ENCODE results near the gene MAPK1. TPM values are rescaled to one million over a fixed set of nuclear protein-coding genes. Genes with fewer than 3 reads are reported as not detected.

The MAPK1 gene
- total RNA-seq, 1 experiment from 2014 or later = 90.3 TPM

- Histone ChIP-seq H3K79me2 (ENCODE audit: insufficient read depth, low read length) (no peaks in the 10 kb centered on the region), H2BK15ac (ENCODE audit: low read depth, low read length) (no peak overlapping the region), H3K4me2 (ENCODE audit: insufficient read depth, insufficient read length, low read length) (no peak overlapping the region), H3K23ac (ENCODE audit: insufficient read length, low read depth, low read length) (no peak overlapping the region), H3K14ac (ENCODE audit: insufficient read depth, low read length) (no peak overlapping the region), H3T11ph (ENCODE audit: low read length) (no peak overlapping the region), H3K23me2 (ENCODE audit: insufficient read length, low read depth, low read length, poor library complexity, severe bottlenecking) (no peaks in the 10 kb centered on the region), H3K9ac (ENCODE audit: extremely low read depth, insufficient read length, low read length) (no peak overlapping the region), H4K8ac (replicated peaks; ENCODE audit: insufficient read length, low read depth, low read length) (no peak overlapping the region), H3K56ac (ENCODE audit: insufficient read length, low read depth, low read length) (no peak overlapping the region), H4K91ac (ENCODE audit: insufficient read length, low read depth, low read length) (no peak overlapping the region), H2BK12ac (ENCODE audit: insufficient read length, low read depth, low read length) (no peak overlapping the region), H3K18ac (ENCODE audit: insufficient read length, low read depth, low read length) (no peak overlapping the region), H4K20me1 (ENCODE audit: control insufficient read depth, insufficient read depth, insufficient read length) (no peaks in the 10 kb centered on the region), H3K4me1 (ENCODE audit: insufficient read depth, low read length) (no peaks in the 10 kb centered on the region), H3K27me3 (ENCODE audit: insufficient read depth, low read length) (no peaks in the 10 kb centered on the region), H2AK5ac (ENCODE audit: insufficient read length, low read length) (no peak overlapping the region), H3K79me1 (ENCODE audit: insufficient read depth, low read depth, low read length, poor library complexity, severe bottlenecking) (no peaks in the 10 kb centered on the region), H2BK20ac (ENCODE audit: low read depth, low read length, poor library complexity, severe bottlenecking) (no peak overlapping the region), H2BK120ac (ENCODE audit: low read depth, low read length, poor library complexity, severe bottlenecking) (no peak overlapping the region), H3K4ac (ENCODE audit: low read depth, low read length) (no peak overlapping the region), H3K27ac (ENCODE audit: insufficient read length, low read depth, low read length) (no peak overlapping the region), H3K9me3 (ENCODE audit: control insufficient read depth, low read depth, low read length) (no peaks in the 10 kb centered on the region), H2AFZ (ENCODE audit: low read length) (no peak overlapping the region), H2BK5ac (ENCODE audit: insufficient read length, low read length) (no peak overlapping the region), H4K5ac (ENCODE audit: insufficient read length, low read depth, low read length) (no peak overlapping the region)
- Mint-ChIP-seq H3K27me3 (ENCODE audit: low read depth) (peaks cover 8% of the 10 kb centered on the region), H3K4me1 (no peaks in the 10 kb centered on the region), H3K27ac (no peak overlapping the region), H3K4me3 (no peak overlapping the region), H3K36me3 (ENCODE audit: insufficient read depth in 1 of 3, low read depth in 3 of 3) (no peaks in the 10 kb centered on the region), H3K9me3 (no peaks in the 10 kb centered on the region)
- DNase-seq = no peak
- TF ChIP-seq, protein P1, sequence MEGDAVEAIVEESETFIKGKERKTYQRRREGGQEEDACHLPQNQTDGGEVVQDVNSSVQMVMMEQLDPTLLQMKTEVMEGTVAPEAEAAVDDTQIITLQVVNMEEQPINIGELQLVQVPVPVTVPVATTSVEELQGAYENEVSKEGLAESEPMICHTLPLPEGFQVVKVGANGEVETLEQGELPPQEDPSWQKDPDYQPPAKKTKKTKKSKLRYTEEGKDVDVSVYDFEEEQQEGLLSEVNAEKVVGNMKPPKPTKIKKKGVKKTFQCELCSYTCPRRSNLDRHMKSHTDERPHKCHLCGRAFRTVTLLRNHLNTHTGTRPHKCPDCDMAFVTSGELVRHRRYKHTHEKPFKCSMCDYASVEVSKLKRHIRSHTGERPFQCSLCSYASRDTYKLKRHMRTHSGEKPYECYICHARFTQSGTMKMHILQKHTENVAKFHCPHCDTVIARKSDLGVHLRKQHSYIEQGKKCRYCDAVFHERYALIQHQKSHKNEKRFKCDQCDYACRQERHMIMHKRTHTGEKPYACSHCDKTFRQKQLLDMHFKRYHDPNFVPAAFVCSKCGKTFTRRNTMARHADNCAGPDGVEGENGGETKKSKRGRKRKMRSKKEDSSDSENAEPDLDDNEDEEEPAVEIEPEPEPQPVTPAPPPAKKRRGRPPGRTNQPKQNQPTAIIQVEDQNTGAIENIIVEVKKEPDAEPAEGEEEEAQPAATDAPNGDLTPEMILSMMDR (conservative IDR thresholded peaks at IDR 0.05) = no peak
- no CpG with 5 or more reads among the region's 8 CpGs for WGBS (ENCODE audit: extremely low coverage, insufficient read length, low lambda C conversion rate)
Measured at GRCh38 chr22:21894799-21895198, 27.4 kb upstream of the MAPK1 start.

Measured in H9 (cell line).